PC-3 (cell line): ENCODE measurements around the gene MRPL48.
"Not testable (repeated sequence)": the region's sequence is repeated elsewhere in the genome, so short reads cannot be mapped to it uniquely, and the experiment has no call there.

Source experiments
- EZH2 ChIP-seq: fragments of 300-600 bp; sonication (generic); IDR thresholded peaks from one replicate; pipeline ENCODE4 v1.6.1; 2017; ENCODE audit warnings: antibody characterized with exemption, mild to moderate bottlenecking, low read length; ENCODE audit not compliant: unreplicated experiment
- TF ChIP-seq, protein P1 (sequence below): fragments of 300-600 bp; sonication (generic); conservative IDR thresholded peaks from 2 replicates; pipeline ENCODE4 v1.5.1; 2017; ENCODE audit warnings: antibody characterized with exemption, low read depth, mild to moderate bottlenecking, low read length

DNA sequence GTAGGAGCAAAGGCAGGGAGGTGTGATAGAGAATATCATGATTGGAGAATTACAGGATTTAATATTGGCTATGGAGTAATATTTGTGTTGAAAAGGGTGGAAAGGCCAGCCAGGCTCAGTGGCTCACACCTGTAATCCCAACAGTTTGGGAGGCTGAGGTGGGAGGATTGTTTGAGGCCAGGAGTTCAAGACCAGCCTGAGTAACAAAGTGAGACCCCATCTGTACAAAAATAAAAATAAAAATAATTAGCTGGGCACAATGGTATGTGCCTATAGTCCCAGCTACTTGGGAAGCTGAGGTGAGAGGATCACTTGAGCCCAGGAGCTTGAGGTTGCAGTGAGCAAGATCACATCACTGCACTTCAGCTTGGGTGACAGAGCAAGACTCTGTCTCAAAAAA is 2.2 kb upstream of the MRPL48 start:
- TF ChIP-seq, protein P1, sequence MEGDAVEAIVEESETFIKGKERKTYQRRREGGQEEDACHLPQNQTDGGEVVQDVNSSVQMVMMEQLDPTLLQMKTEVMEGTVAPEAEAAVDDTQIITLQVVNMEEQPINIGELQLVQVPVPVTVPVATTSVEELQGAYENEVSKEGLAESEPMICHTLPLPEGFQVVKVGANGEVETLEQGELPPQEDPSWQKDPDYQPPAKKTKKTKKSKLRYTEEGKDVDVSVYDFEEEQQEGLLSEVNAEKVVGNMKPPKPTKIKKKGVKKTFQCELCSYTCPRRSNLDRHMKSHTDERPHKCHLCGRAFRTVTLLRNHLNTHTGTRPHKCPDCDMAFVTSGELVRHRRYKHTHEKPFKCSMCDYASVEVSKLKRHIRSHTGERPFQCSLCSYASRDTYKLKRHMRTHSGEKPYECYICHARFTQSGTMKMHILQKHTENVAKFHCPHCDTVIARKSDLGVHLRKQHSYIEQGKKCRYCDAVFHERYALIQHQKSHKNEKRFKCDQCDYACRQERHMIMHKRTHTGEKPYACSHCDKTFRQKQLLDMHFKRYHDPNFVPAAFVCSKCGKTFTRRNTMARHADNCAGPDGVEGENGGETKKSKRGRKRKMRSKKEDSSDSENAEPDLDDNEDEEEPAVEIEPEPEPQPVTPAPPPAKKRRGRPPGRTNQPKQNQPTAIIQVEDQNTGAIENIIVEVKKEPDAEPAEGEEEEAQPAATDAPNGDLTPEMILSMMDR, result not testable (repeated sequence)
- TF ChIP-seq EZH2, result not testable (repeated sequence)
